Urothelium cell line (cell line): ENCODE data around the gene ITPKB.
"Not testable (repeated sequence)": the region's sequence is repeated elsewhere in the genome, so short reads cannot be mapped to it uniquely, and the experiment has no call there.

Experiments used
- DNase-seq: peaks from one replicate; pipeline ENCODE4 v3.0.0; 2011; ENCODE audit warnings: low spot score, mixed read lengths
- FAIRE-seq: peaks from 2 replicates; lab custom pipeline; 2011; peaks lifted over from hg19 to GRCh38; lab: Jason Lieb, UNC

The ITPKB gene

GRCh38 chr1:226629210-226629895 is 109.7 kb downstream of the ITPKB start:
- no peak for DNase-seq
- FAIRE-seq, result no peak

DNA sequence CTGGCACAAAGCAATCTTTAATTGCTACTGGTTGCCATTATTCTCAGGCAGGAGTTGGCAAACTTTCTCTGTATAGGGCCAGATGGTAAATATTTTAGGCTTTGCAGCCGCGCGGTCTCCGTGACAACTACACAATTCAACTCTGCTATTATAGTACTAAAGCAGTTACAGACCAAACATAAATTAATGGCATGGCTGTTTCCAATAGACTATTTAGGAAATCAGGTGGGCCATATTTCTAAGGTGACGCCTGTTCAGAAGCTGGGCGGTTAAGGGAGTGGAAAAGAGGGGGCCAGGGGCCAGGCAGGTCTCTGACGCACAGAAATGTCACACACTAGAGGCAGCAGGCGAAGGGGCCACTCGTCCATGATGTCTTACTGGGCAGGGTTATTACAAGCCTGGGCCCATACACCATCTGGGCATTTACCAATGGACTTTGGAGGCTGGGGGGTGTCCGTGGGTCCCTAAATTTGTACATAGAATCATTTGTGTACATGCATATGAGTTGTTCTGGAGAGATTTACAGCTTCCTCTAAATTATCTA is 110.4 kb downstream of the ITPKB start:
- no peak for FAIRE-seq

DNA sequence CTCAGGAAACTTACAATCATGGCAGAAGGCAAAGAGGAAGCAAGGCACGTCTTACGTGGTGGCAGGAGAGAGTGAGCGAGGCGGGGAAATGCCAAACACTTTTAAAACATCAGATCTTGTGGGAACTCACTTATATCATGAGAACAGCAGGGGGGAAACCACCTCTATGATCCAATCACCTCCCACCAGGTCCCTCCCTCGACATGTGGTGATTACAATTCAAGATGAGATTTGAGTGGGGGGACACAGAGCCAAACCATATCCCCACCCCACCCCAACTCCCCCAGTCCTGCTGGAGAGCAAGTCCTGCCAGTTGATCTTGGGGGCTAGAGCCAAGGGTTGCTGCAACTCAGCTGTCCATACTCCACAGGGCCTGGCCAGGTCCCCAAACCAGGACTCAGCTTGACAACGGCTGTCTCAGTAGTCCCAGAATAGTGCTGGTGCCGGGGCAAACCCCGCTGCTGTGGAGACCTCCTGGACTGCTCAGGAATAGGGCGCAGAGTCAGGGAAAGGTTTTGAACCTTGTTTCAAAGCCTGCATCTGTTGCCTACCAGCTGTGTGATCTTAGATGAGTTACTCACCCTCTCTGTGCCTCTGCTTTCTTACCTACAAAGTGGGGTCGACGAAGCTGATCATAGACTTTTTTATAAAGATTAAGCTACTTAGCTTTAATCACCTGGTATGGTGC is 111.0 kb downstream of the ITPKB start:
- no peak for DNase-seq

More for the DNA sequence above, 110.4 kb downstream of the ITPKB start:
- no peak for DNase-seq

DNA sequence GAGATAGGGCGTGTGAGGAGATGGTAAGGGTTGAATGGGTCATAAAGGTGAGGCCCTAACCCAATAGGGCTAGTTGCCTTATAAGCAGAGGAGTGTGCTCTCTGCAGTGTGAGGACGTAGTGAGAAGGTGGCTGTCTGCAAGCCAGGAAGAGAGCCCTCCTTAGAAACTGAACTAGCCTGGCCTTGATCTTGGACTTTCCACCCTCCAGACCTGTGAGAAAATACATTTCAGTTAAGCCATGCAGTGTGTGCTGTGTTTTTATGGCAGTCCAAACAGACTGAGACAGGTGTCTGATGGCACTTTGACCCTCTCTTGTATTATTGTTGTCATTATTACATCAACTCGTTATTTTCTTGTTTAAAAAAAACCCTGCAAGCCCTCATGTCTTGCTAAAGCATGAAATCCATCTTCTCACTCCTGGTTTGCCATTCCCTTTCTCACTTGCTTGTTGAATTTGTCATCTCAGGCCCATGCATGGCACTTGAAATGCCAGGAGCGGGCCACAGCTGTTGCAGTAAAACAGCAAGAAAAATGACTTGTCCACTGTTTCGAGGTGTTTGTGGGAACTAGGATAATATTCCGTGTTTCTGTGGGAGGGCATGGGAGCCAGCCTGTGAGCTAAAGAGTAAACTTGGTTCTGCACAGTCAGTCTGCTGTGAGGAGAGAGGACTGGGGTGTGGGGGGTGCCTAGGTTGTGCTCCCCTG is 111.9 kb downstream of the ITPKB start:
- no peak for FAIRE-seq
- no peak for DNase-seq

More for the DNA sequence above, 111.0 kb downstream of the ITPKB start:
- no peak for FAIRE-seq

DNA sequence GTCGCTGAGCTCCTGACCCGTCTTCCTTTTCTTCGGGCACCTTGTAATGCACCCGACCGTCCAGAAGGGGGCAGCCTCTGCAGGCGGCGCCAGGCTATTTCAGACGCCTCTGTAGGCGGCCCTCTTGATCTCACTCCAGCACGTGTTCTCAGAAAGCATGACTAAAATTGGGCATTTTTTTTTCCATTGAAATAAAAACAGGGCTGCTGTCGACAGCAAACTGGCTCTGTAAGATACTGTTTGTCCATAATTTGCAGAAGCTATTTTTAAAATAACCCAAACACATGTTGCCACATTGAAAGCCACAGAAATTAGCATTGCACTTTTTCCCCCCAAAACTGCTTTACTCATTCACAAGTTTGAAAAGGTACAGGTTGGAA is 112.5 kb downstream of the ITPKB start:
- peak; percentile 84 for DNase-seq
- FAIRE-seq, result no peak

DNA sequence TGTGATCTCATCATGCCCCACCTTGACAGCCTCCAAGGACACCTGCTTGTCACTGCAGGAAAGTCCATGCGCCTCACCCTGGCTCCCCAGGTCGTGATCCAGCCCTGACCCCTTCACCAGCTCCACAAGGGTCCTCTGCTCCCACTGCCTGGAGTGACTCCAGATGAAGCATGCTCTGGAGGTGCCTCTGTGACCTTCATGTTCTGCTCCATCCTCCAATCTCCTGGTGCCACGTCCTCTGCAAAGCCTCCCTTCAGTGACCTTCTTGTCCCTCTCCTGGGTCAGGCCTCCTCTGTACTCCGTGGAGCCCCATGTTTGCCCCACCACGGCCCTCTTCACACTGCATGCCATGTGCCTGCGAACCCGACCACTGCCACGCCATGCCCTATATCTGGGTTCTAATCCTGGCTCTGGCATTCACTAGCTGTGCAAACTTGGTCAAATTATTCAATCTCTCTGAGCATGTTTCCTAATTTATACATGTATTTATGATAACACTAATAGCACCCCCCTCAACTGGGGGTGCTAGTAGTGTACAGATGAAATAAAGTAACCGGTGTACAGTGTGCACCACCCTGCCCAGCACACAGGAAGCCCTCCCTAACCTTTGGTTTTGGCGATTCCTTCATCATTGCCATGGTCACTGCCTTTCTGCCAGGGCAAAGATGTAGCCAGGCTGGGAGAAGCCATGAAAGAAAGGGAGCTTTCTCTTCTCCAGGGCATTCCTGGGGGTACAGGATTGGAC is 113.1 kb downstream of the ITPKB start:
- FAIRE-seq, result no peak
- no peak for DNase-seq

DNA sequence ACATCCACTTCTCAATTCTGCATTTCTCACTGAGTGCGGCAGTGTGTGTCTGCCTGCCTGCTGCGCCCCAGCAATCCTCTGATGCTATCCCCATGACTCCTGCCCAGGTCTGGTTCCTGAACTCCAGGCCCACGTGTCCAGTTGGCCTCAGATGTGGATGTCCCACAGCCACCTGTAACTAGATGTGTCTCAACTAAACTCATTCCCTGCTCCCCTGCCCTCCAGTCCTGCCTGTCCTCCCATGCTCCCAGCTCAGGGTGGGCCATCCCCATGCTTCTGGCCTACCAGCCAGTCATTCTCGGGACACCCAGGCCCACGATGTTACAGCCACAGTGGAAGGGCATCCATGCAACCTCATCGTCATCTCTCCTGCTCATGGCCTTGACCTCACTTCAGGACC is 113.8 kb downstream of the ITPKB start:
- FAIRE-seq, result no peak
- no peak for DNase-seq

GRCh38 chr1:226624526-226624925 is 114.6 kb downstream of the ITPKB start:
- DNase-seq (no peak), FAIRE-seq (no peak)

- FAIRE-seq (no peak), DNase-seq (no peak)
Measured at GRCh38 chr1:226622012-226622411, 117.1 kb downstream of the ITPKB start.

DNA sequence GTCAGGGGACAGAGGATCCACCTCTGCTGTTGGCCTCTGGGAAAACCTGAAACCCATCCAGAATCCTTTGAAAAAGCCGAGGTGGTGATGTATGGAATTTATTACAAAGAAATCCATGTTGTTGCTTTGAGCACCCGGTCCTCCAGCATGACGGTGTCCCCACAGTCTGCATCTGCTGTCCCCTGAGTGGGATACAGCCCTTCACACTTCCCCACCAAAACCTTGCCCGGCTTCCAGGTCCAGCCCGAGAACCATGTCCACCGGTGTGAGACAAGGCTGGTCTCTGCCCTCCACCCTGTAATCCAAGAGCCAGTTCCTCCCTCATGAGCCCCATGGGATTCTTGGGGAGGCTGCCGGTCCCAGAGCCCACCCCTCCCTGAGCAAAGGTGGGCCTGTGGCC is 120.1 kb downstream of the ITPKB start:
- no peak for FAIRE-seq
- no peak for DNase-seq

GRCh38 chr1:226618380-226618779 is 120.7 kb downstream of the ITPKB start:
- FAIRE-seq, result no peak
- DNase-seq, result no peak

- not testable (repeated sequence) for DNase-seq, FAIRE-seq
Measured at GRCh38 chr1:226617719-226618118, 121.4 kb downstream of the ITPKB start.

GRCh38 chr1:226617109-226617508 is 122.0 kb downstream of the ITPKB start:
- no peak for DNase-seq
- FAIRE-seq, result no peak

GRCh38 chr1:226616636-226617035 is 122.4 kb downstream of the ITPKB start:
- DNase-seq (no peak), FAIRE-seq (no peak)

DNA sequence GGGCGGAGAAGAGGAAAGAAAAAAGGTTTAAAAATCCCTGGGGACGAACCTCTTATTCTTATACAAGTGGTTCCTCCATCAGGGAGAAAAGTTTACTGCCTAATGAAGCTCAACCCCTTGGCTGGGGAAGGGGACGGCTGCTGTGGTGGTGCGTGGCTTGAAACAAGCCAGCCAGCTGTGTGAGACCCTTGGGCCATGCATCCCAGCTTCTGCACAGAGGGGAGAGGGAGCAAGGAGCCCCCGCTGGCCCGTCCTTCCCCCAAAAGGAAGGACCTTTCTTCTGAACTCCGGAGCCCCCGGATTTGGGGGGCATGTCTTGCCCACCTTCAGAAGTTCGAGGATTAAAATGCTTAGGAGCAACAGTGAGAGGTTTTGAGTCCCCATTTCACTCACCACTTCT is 123.2 kb downstream of the ITPKB start:
- DNase-seq (no peak), FAIRE-seq (no peak)

DNA sequence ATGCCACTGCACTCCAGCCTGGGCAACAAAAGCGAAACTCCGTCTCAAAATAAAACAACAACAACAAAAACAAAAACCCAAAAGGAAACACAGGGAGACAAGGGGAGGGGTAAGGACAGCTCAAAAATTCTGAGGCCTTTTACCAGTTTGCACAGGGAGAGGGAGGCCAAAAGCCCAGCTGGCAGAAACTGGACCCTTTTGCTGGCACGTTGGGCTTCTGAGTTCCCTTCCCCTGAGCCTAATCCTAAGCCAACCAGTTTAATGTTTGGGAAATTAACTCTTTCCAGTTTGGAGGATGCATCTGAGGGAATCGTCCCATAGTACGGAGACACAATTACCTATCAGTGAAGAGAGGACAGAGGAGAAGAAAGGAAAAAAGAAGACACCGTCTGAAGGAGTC is 127.1 kb downstream of the ITPKB start:
- FAIRE-seq, DNase-seq: not testable (repeated sequence)

GRCh38 chr1:226611301-226611700 is 127.8 kb downstream of the ITPKB start:
- no peak for DNase-seq
- no peak for FAIRE-seq

GRCh38 chr1:226610671-226611070 is 128.4 kb downstream of the ITPKB start:
- FAIRE-seq (no peak), DNase-seq (no peak)

DNA sequence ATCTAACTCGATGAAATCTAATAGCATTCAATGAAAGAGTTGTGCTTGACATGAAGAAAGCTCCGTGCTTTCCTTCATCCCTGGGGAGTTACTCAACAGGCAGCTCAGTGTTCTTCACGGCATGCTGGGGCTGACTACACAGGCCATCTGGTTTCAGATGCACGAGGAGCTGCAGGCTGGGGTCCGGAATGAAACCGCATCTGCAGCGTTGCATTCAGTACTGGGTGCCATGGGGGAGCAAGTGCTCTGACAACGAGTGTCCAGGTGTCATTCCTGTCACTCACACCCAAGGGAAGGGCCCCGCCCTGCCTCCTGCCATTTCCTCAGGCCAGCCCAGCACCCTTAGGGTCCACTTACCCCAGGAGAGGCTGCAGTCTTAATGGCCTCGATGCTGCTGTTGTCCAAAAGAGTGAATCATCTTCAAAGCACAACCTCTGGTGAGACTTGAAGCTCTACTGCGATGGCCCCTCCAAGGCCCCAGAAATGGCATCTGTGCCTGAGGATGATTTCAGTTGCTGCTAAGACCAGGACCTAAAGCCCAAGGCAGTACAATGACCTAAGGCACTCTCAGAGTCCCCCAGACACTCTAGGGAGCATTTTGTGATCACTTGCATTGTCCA is 129.1 kb downstream of the ITPKB start:
- FAIRE-seq (no peak), DNase-seq (no peak)

- FAIRE-seq, result no peak
- peak; percentile 74 for DNase-seq
Measured at GRCh38 chr1:226608699-226609505, 130.2 kb downstream of the ITPKB start.
